WTC11 (cell line): ENCODE data around the gene PDZD2.

Experiments used
- CBFB ChIP-seq: sonication (generic); formaldehyde crosslinking; IDR thresholded peaks from 2 replicates; pipeline ENCODE4 v1.8.1; 2022; ENCODE audit warnings: mild to moderate bottlenecking, low read depth, missing genetic modification reagents
- CTCF ChIP-seq: fragments of 200-600 bp; IDR thresholded peaks from 2 replicates; pipeline ENCODE4 v1.8.0; 2022; ENCODE audit warnings: antibody characterized with exemption
- E2F5 ChIP-seq: sonication (generic); formaldehyde crosslinking; IDR thresholded peaks from 2 replicates; pipeline ENCODE4 v1.8.1; 2022; ENCODE audit warnings: mild to moderate bottlenecking, moderate library complexity, missing genetic modification reagents
- ETV6 ChIP-seq: sonication (generic); formaldehyde crosslinking; IDR thresholded peaks from 2 replicates; pipeline ENCODE4 v1.8.1; 2022; ENCODE audit warnings: mild to moderate bottlenecking, missing genetic modification reagents
- FOXK1 ChIP-seq: sonication (generic); formaldehyde crosslinking; IDR thresholded peaks from 2 replicates; pipeline ENCODE4 v1.8.0; 2022; ENCODE audit warnings: mild to moderate bottlenecking, moderate library complexity, missing genetic modification reagents
- HMGXB4 ChIP-seq: sonication (generic); formaldehyde crosslinking; IDR thresholded peaks from 2 replicates; pipeline ENCODE4 v1.8.1; 2023; ENCODE audit warnings: mild to moderate bottlenecking, moderate library complexity, missing genetic modification reagents
- IRF1 ChIP-seq: sonication (generic); formaldehyde crosslinking; IDR thresholded peaks from 2 replicates; pipeline ENCODE4 v1.8.0; 2023; ENCODE audit warnings: missing genetic modification reagents
- MXD4 ChIP-seq: fragments of 250-450 bp; sonication (Bioruptor Pico); IDR thresholded peaks from 2 replicates; pipeline ENCODE4 v1.8.0; 2021; ENCODE audit warnings: mild to moderate bottlenecking, moderate library complexity, borderline replicate concordance
- NFE2L1 ChIP-seq: sonication (generic); formaldehyde crosslinking; IDR thresholded peaks from 2 replicates; pipeline ENCODE4 v1.8.1; 2023; ENCODE audit warnings: missing genetic modification reagents
- STAT6 ChIP-seq: sonication (generic); formaldehyde crosslinking; conservative IDR thresholded peaks from 2 replicates; pipeline ENCODE4 v1.8.1; 2023; ENCODE audit warnings: mild to moderate bottlenecking, low read depth, missing genetic modification reagents, moderate library complexity
- TP53 ChIP-seq: sonication (generic); formaldehyde crosslinking; IDR thresholded peaks from 2 replicates; pipeline ENCODE4 v1.8.1; 2023; ENCODE audit warnings: mild to moderate bottlenecking, missing genetic modification reagents
- USF2 ChIP-seq: sonication (generic); formaldehyde crosslinking; IDR thresholded peaks from 2 replicates; pipeline ENCODE4 v1.8.1; 2023; ENCODE audit warnings: mild to moderate bottlenecking, missing genetic modification reagents, moderate library complexity
- ZNF138 ChIP-seq: sonication (generic); formaldehyde crosslinking; conservative IDR thresholded peaks from 2 replicates; pipeline ENCODE4 v1.8.1; 2022; ENCODE audit warnings: mild to moderate bottlenecking, moderate library complexity, missing genetic modification reagents
- ZNF532 ChIP-seq: fragments of 250-450 bp; sonication (Bioruptor Pico); IDR thresholded peaks from 2 replicates; pipeline ENCODE4 v1.9.0; 2021; ENCODE audit warnings: mild to moderate bottlenecking, borderline replicate concordance

GRCh38 chr5:31755676-31756230 lies 116.8 kb downstream of the PDZD2 start:
- TF ChIP-seq STAT6 (CRISPR knock-in tag) = no peak
- TF ChIP-seq IRF1 (CRISPR knock-in tag) = no peak
- TF ChIP-seq MXD4 (CRISPR knock-in tag) = no peak
- TF ChIP-seq ZNF138 = no peak
- no peak for TF ChIP-seq CTCF
- no peak for TF ChIP-seq E2F5 (CRISPR knock-in tag)
- no peak for TF ChIP-seq ETV6 (CRISPR knock-in tag)
- no peak for TF ChIP-seq FOXK1 (CRISPR knock-in tag)
- no peak for TF ChIP-seq NFE2L1 (CRISPR knock-in tag)
- TF ChIP-seq HMGXB4 = no peak
- TF ChIP-seq CBFB = no peak
- TF ChIP-seq TP53 (CRISPR knock-in tag) = no peak
- TF ChIP-seq USF2 = no peak
- TF ChIP-seq ZNF532 = no peak
